Activated T-helper 9 cell treated with anti-CD3 and anti-CD28 coated beads, Interleukin-2, amount 50 U/mL, for 16 hours (primary cell): ENCODE data around the gene TTC16.
"Not testable (repeated sequence)": the region's sequence is repeated elsewhere in the genome, so short reads cannot be mapped to it uniquely, and the experiment has no call there.

Experiments
- DNase-seq: peaks from one replicate; pipeline ENCODE4 v3.0.0-alpha.2; 2020; ENCODE audit warnings: low read depth

TTC16 gene

GRCh38 chr9:127746959-127747569 is 31.2 kb downstream of the TTC16 start:
- no peak for DNase-seq

- no peak for DNase-seq
These were observed 33.4 kb downstream of the TTC16 start for GRCh38 chr9:127749090-127749787.

- DNase-seq = no peak
These were observed 35.6 kb downstream of the TTC16 start for GRCh38 chr9:127751269-127752054.

GRCh38 chr9:127753148-127753547 is 37.3 kb downstream of the TTC16 start:
- DNase-seq = no peak

- DNase-seq = no peak
These were observed 37.7 kb downstream of the TTC16 start for GRCh38 chr9:127753622-127754021.

- no peak for DNase-seq
These were observed 38.5 kb downstream of the TTC16 start for GRCh38 chr9:127754099-127755060.

- no peak for DNase-seq
These were observed 39.5 kb downstream of the TTC16 start for GRCh38 chr9:127755061-127756060.

- DNase-seq = no peak
These were observed 40.4 kb downstream of the TTC16 start for GRCh38 chr9:127756233-127756632.

GRCh38 chr9:127756776-127757175 is 40.9 kb downstream of the TTC16 start:
- not testable (repeated sequence) for DNase-seq

GRCh38 chr9:127758843-127759242 is 43.0 kb downstream of the TTC16 start:
- no peak for DNase-seq

- DNase-seq = no peak
These were observed 45.2 kb downstream of the TTC16 start for GRCh38 chr9:127761061-127761460.

- DNase-seq = no peak
These were observed 45.6 kb downstream of the TTC16 start for GRCh38 chr9:127761491-127761956.

- no peak for DNase-seq
These were observed 46.3 kb downstream of the TTC16 start for GRCh38 chr9:127762111-127762676.

- no peak for DNase-seq
These were observed 48.1 kb downstream of the TTC16 start for GRCh38 chr9:127763918-127764384.

GRCh38 chr9:127765418-127765817 is 49.5 kb downstream of the TTC16 start:
- DNase-seq = no peak

- no peak for DNase-seq
These were observed 51.5 kb downstream of the TTC16 start for GRCh38 chr9:127767410-127767809.

GRCh38 chr9:127767909-127768331 is 52.0 kb downstream of the TTC16 start:
- no peak for DNase-seq

- no peak for DNase-seq
These were observed 52.8 kb downstream of the TTC16 start for GRCh38 chr9:127768698-127769097.

GRCh38 chr9:127769101-127769500 is 53.2 kb downstream of the TTC16 start:
- no peak for DNase-seq
